Mesendoderm (in vitro differentiated cells): Measurements from ENCODE around the gene NRXN3.

Source experiments
- DNase-seq: peaks from one replicate; pipeline ENCODE4 v3.0.0; 2013
- H2AK5ac ChIP-seq: 2 replicates; pipeline ENCODE4 v1.6.1; 2013; ENCODE audit warnings: low read length, inconsistent platforms
- H2BK120ac ChIP-seq: 2 replicates; pipeline ENCODE4 v1.6.1; 2013; ENCODE audit warnings: low read depth, mild to moderate bottlenecking, low read length, moderate library complexity, mixed read lengths
- H2BK15ac ChIP-seq: replicated peaks from 2 replicates; pipeline ENCODE4 v1.6.1; 2013; ENCODE audit warnings: low read depth, mild to moderate bottlenecking, moderate library complexity
- H2BK5ac ChIP-seq: 2 replicates; pipeline ENCODE4 v1.6.1; 2013; ENCODE audit warnings: low read length, inconsistent platforms
- H3K18ac ChIP-seq: 2 replicates; pipeline ENCODE4 v1.6.1; 2013; ENCODE audit warnings: mild to moderate bottlenecking, low read length, mixed read lengths
- H3K23ac ChIP-seq: one replicate; pipeline ENCODE4 v1.6.1; 2013; ENCODE audit warnings: low read length
- H3K27ac ChIP-seq: 2 replicates; pipeline ENCODE4 v1.5.1; 2013; ENCODE audit warnings: low read depth, mild to moderate bottlenecking, inconsistent platforms, low read length, moderate library complexity
- H3K27me3 ChIP-seq: 2 replicates; pipeline ENCODE4 v1.6.1; 2013; ENCODE audit warnings: low read length, control low read depth, mild to moderate bottlenecking, inconsistent platforms; ENCODE audit not compliant: insufficient read depth, poor library complexity
- H3K36me3 ChIP-seq: 2 replicates; pipeline ENCODE4 v1.6.1; 2013; ENCODE audit warnings: low read length, inconsistent platforms; ENCODE audit not compliant: control insufficient read depth, insufficient read depth
- H3K4ac ChIP-seq: one replicate; pipeline ENCODE4 v1.6.1; 2013; ENCODE audit warnings: low read depth, mild to moderate bottlenecking, low read length, moderate library complexity
- H3K4me1 ChIP-seq: 2 replicates; pipeline ENCODE4 v1.6.1; 2013; ENCODE audit warnings: low read depth, low read length, inconsistent platforms; ENCODE audit not compliant: control insufficient read depth
- H3K4me2 ChIP-seq: 2 replicates; pipeline ENCODE4 v1.6.1; 2013; ENCODE audit warnings: low read length
- H3K4me3 ChIP-seq: 2 replicates; pipeline ENCODE4 v1.5.1; 2013; ENCODE audit warnings: mild to moderate bottlenecking, low read length
- H3K56ac ChIP-seq: one replicate; pipeline ENCODE4 v1.6.1; 2013; ENCODE audit warnings: low read length
- H3K79me1 ChIP-seq: 2 replicates; pipeline ENCODE4 v1.6.1; 2013; ENCODE audit warnings: low read length, inconsistent platforms
- H3K79me2 ChIP-seq: 2 replicates; pipeline ENCODE4 v1.6.1; 2013; ENCODE audit warnings: mild to moderate bottlenecking, low read length; ENCODE audit not compliant: control insufficient read depth, insufficient read depth
- H3K9ac ChIP-seq: 2 replicates; pipeline ENCODE4 v1.6.1; 2013; ENCODE audit warnings: low read length, inconsistent platforms
- H4K5ac ChIP-seq: one replicate; pipeline ENCODE4 v1.6.1; 2013; ENCODE audit warnings: low read length
- H4K8ac ChIP-seq: one replicate; pipeline ENCODE4 v1.6.1; 2013; ENCODE audit warnings: low read depth, mild to moderate bottlenecking, control low read depth, low read length, moderate library complexity
- WGBS: extraction: QIAGEN DNeasy Blood & Tissue Kit; methylation state at CpG from one replicate; pipeline ENCODE4 v1.1.7; 2013; ENCODE audit warnings: low lambda C conversion rate, missing lambda C conversion rate; ENCODE audit not compliant: insufficient coverage; ENCODE audit errors: extremely low coverage; 5-methylcytosine and 5-hydroxymethylcytosine counted together

The NRXN3 gene

DNA sequence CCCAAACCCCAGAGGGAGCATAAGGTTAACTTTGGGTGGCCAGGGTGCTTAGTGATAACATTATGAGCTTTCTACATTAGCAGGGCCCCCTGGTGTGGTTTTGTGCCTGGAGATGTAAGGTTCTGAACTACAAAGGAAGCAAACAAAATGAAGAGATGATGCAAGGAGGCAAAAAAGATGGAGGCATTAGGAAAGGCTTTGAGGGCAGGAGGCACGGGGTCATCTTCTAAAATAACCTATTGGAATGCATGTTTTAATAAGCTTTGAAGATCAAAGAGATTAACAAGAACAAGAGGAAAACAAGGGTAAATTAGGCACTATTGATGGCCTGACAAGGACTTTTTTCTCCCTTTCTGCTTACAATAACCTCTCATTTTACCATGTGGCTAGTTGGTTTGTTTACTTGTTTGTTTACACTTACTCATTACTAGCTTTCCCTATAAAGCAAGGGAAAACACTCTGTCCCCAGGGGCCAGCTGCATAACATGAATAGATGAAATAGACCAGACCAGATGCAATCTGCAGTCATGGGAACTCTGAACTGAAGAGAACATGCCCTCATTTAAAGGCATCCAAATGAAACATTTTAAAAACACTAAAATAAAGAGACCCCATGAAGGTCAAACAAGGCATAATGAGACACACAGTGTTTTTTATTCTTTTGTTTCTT is 1650.8 kb downstream of the NRXN3 start:
- Histone ChIP-seq H2AK5ac (no peak overlapping the region), H3K4me2 (no peak overlapping the region), H3K27me3 (no peaks in the 10 kb centered on the region), H3K9ac (no peak overlapping the region), H3K79me1 (no peaks in the 10 kb centered on the region), H2BK120ac (no peak overlapping the region), H3K4me3 (no peak overlapping the region), H3K27ac (no peak overlapping the region), H3K56ac (no peak overlapping the region), H3K4ac (no peak overlapping the region), H4K5ac (no peak overlapping the region), H3K36me3 (no peaks in the 10 kb centered on the region), H2BK15ac (no peak overlapping the region), H3K18ac (no peak overlapping the region), H2BK5ac (no peak overlapping the region), H3K79me2 (no peaks in the 10 kb centered on the region), H4K8ac (no peak overlapping the region), H3K23ac (no peak overlapping the region), H3K4me1 (peaks cover 2% of the 10 kb centered on the region)
- no CpG with 5 or more reads among the region's 1 CpG for WGBS
- peak; percentile 21 for DNase-seq

GRCh38 chr14:79822034-79822433 is 1651.9 kb downstream of the NRXN3 start:
- Histone ChIP-seq H3K18ac (no peak overlapping the region), H3K27me3 (no peaks in the 10 kb centered on the region), H3K27ac (no peak overlapping the region), H3K36me3 (no peaks in the 10 kb centered on the region), H3K4me2 (no peak overlapping the region), H2BK15ac (no peak overlapping the region), H4K8ac (no peak overlapping the region), H3K56ac (no peak overlapping the region), H3K4me3 (no peak overlapping the region), H2BK5ac (no peak overlapping the region), H2BK120ac (no peak overlapping the region), H3K23ac (no peak overlapping the region), H3K79me1 (no peaks in the 10 kb centered on the region), H2AK5ac (no peak overlapping the region), H4K5ac (no peak overlapping the region), H3K79me2 (no peaks in the 10 kb centered on the region), H3K4ac (no peak overlapping the region), H3K9ac (no peak overlapping the region), H3K4me1 (peaks cover 2% of the 10 kb centered on the region)
- no peak for DNase-seq
- WGBS, result no CpG with 5 or more reads among the region's 2 CpGs

DNA sequence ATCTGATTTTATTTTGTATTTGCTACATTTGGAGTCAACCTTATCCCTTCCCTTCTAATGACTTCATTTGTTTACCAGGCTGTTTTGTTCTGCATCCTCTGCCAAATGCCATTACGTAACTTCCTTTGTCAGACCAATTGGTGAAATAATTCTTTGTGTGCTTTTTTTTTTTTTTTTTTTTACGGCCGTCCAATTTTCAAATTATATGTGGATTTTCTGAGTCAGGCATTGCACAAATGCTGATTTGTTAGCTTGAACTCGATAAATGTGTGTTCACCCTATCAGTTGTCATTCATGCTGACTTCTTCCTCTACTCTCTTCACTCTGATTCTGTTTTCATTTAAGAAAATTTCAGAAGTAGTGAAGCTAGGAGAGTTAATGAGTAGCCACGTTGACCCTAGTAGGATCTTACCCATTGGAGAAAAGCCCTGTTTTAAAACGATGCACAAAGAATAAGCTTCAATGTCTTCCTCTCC is 1654.9 kb downstream of the NRXN3 start:
- H2BK120ac ChIP-seq, result no peak overlapping the region
- no peak overlapping the region for H3K23ac ChIP-seq
- no CpG with 5 or more reads among the region's 6 CpGs for WGBS

GRCh38 chr14:79826362-79826761 is 1656.2 kb downstream of the NRXN3 start:
- no peak overlapping the region for H2BK120ac ChIP-seq
- no peak overlapping the region for H2BK5ac ChIP-seq
- H3K4me1 ChIP-seq, result peaks cover 2% of the 10 kb centered on the region
- H3K18ac ChIP-seq, result no peak overlapping the region
- H2AK5ac ChIP-seq, result no peak overlapping the region
- no peak overlapping the region for H3K9ac ChIP-seq
- H3K4ac ChIP-seq, result no peak overlapping the region
- no peak overlapping the region for H4K8ac ChIP-seq
- H3K79me2 ChIP-seq, result no peaks in the 10 kb centered on the region
- no peak overlapping the region for H3K23ac ChIP-seq
- no peak overlapping the region for H4K5ac ChIP-seq
- no peak for DNase-seq
- H2BK15ac ChIP-seq, result no peak overlapping the region
- WGBS, result no CpG with 5 or more reads among the region's 2 CpGs
- no peak overlapping the region for H3K56ac ChIP-seq
- no peaks in the 10 kb centered on the region for H3K36me3 ChIP-seq
- no peak overlapping the region for H3K27ac ChIP-seq
- H3K4me2 ChIP-seq, result no peak overlapping the region
- no peaks in the 10 kb centered on the region for H3K27me3 ChIP-seq
- no peak overlapping the region for H3K4me3 ChIP-seq
- H3K79me1 ChIP-seq, result no peaks in the 10 kb centered on the region

More for the DNA sequence above, 1654.9 kb downstream of the NRXN3 start:
- no peak overlapping the region for H4K8ac ChIP-seq
- DNase-seq, result peak; percentile 3
- no peaks in the 10 kb centered on the region for H3K27me3 ChIP-seq
- no peak overlapping the region for H3K9ac ChIP-seq
- no peak overlapping the region for H3K4me3 ChIP-seq
- H4K5ac ChIP-seq, result no peak overlapping the region
- H3K27ac ChIP-seq, result no peak overlapping the region
- no peaks in the 10 kb centered on the region for H3K79me2 ChIP-seq
- H2BK15ac ChIP-seq, result no peak overlapping the region
- H3K79me1 ChIP-seq, result no peaks in the 10 kb centered on the region
- no peak overlapping the region for H3K4ac ChIP-seq
- no peaks in the 10 kb centered on the region for H3K36me3 ChIP-seq
- H3K18ac ChIP-seq, result no peak overlapping the region
- no peak overlapping the region for H2AK5ac ChIP-seq
- no peak overlapping the region for H3K56ac ChIP-seq
- no peak overlapping the region for H2BK5ac ChIP-seq
- peaks cover 2% of the 10 kb centered on the region for H3K4me1 ChIP-seq
- H3K4me2 ChIP-seq, result no peak overlapping the region

GRCh38 chr14:79829405-79830166 is 1659.4 kb downstream of the NRXN3 start:
- Histone ChIP-seq H2AK5ac (no peak overlapping the region), H3K36me3 (no peaks in the 10 kb centered on the region), H3K4me2 (no peak overlapping the region), H2BK5ac (no peak overlapping the region), H3K79me2 (no peaks in the 10 kb centered on the region), H4K8ac (no peak overlapping the region), H3K79me1 (no peaks in the 10 kb centered on the region), H3K4me1 (peaks cover 2% of the 10 kb centered on the region), H2BK120ac (no peak overlapping the region), H3K18ac (no peak overlapping the region), H3K4ac (no peak overlapping the region), H2BK15ac (no peak overlapping the region), H3K23ac (no peak overlapping the region), H4K5ac (no peak overlapping the region), H3K27me3 (no peaks in the 10 kb centered on the region), H3K9ac (no peak overlapping the region), H3K56ac (no peak overlapping the region), H3K4me3 (no peak overlapping the region), H3K27ac (no peak overlapping the region)
- no CpG with 5 or more reads among the region's 3 CpGs for WGBS
- DNase-seq, result no peak
